Measurements from ENCODE around the gene UQCR10. TPM values are rescaled to one million over a fixed set of nuclear protein-coding genes. Genes with fewer than 3 reads are reported as not detected.

The UQCR10 gene
- polyA plus RNA-seq, 1 donor from 2014 or later = 192 TPM

GRCh38 chr22:29755889-29756288 lies 11.3 kb upstream of the UQCR10 start:
- Histone ChIP-seq H3K9me2 (ENCODE audit: insufficient read depth, low read length) (no peaks in the 10 kb centered on the region), H3K27me3 (ENCODE audit: insufficient read depth, low read depth, low read length) (no peaks in the 10 kb centered on the region), H3K9me3 (ENCODE audit: low read length) (no peaks in the 10 kb centered on the region), H3K4me3 (ENCODE audit: low read length) (no peak overlapping the region), H2AFZ (ENCODE audit: low read depth, low read length) (no peak overlapping the region), H3F3A (ENCODE audit: insufficient read depth, low read length, poor library complexity, severe bottlenecking) (no peaks in the 10 kb centered on the region), H3K27ac (ENCODE audit: low read length) (no peak overlapping the region), H3K79me2 (replicated peaks; ENCODE audit: insufficient read depth, low read length) (no peaks in the 10 kb centered on the region), H3K9ac (ENCODE audit: low read length) (no peak overlapping the region), H4K20me1 (ENCODE audit: insufficient read depth) (no peaks in the 10 kb centered on the region), H3K36me3 (ENCODE audit: insufficient read depth, low read length) (no peaks in the 10 kb centered on the region), H3K4me2 (ENCODE audit: low read length) (no peak overlapping the region)
- no peak for TF ChIP-seq TAF1 (IDR thresholded peaks at IDR 0.05; ENCODE audit: low read depth)
- no peak for TF ChIP-seq EP300 (conservative IDR thresholded peaks at IDR 0.05; ENCODE audit: poor library complexity, severe bottlenecking)
- no peak for TF ChIP-seq MXI1 (conservative IDR thresholded peaks at IDR 0.05; ENCODE audit: poor library complexity, severe bottlenecking)
- no peak for TF ChIP-seq POLR2AphosphoS5 (IDR thresholded peaks at IDR 0.05)
- TF ChIP-seq REST (IDR thresholded peaks at IDR 0.05; ENCODE audit: borderline replicate concordance) = no peak
- TF ChIP-seq EZH2 (IDR thresholded peaks at IDR 0.05; ENCODE audit: borderline replicate concordance, insufficient read depth, low read length, poor library complexity, severe bottlenecking) = no peak
- TF ChIP-seq CTCF (IDR thresholded peaks at IDR 0.05; ENCODE audit: poor library complexity, severe bottlenecking) = no peak
- no peak for TF ChIP-seq RAD21 (conservative IDR thresholded peaks at IDR 0.05)
- TF ChIP-seq SMC3 (conservative IDR thresholded peaks at IDR 0.05; ENCODE audit: poor library complexity) = no peak

- Histone ChIP-seq H3K4me3 (ENCODE audit: low read length) (no peak overlapping the region), H3K9me2 (ENCODE audit: insufficient read depth, low read length) (no peaks in the 10 kb centered on the region), H3K36me3 (ENCODE audit: insufficient read depth, low read length) (no peaks in the 10 kb centered on the region), H2AFZ (ENCODE audit: low read depth, low read length) (no peak overlapping the region), H3F3A (ENCODE audit: insufficient read depth, low read length, poor library complexity, severe bottlenecking) (no peaks in the 10 kb centered on the region), H3K9me3 (ENCODE audit: low read length) (no peaks in the 10 kb centered on the region), H3K79me2 (replicated peaks; ENCODE audit: insufficient read depth, low read length) (no peaks in the 10 kb centered on the region), H3K27me3 (ENCODE audit: insufficient read depth, low read depth, low read length) (no peaks in the 10 kb centered on the region), H4K20me1 (ENCODE audit: insufficient read depth) (no peaks in the 10 kb centered on the region), H3K27ac (ENCODE audit: low read length) (no peak overlapping the region), H3K4me2 (ENCODE audit: low read length) (no peak overlapping the region), H3K9ac (ENCODE audit: low read length) (no peak overlapping the region)
- TF ChIP-seq RAD21 (conservative IDR thresholded peaks at IDR 0.05) (no peak), REST (IDR thresholded peaks at IDR 0.05; ENCODE audit: borderline replicate concordance) (no peak), EZH2 (IDR thresholded peaks at IDR 0.05; ENCODE audit: borderline replicate concordance, insufficient read depth, low read length, poor library complexity, severe bottlenecking) (no peak), MXI1 (conservative IDR thresholded peaks at IDR 0.05; ENCODE audit: poor library complexity, severe bottlenecking) (no peak), CTCF (IDR thresholded peaks at IDR 0.05; ENCODE audit: poor library complexity, severe bottlenecking) (no peak), EP300 (conservative IDR thresholded peaks at IDR 0.05; ENCODE audit: poor library complexity, severe bottlenecking) (no peak), POLR2AphosphoS5 (IDR thresholded peaks at IDR 0.05) (no peak), SMC3 (conservative IDR thresholded peaks at IDR 0.05; ENCODE audit: poor library complexity) (no peak), TAF1 (IDR thresholded peaks at IDR 0.05; ENCODE audit: low read depth) (no peak)
Measured at GRCh38 chr22:29756341-29756740, 10.8 kb upstream of the UQCR10 start.

Data from neural cell (in vitro differentiated cells).